Activated naive CD8-positive, alpha-beta T cell treated with anti-CD3 and anti-CD28 coated beads for 36 hours (primary cell): ENCODE data around the gene IL1RL2. TPM values are rescaled to one million over a fixed set of nuclear protein-coding genes. Genes with fewer than 3 reads are reported as not detected.

Source experiments
- DNase-seq: peaks from one replicate; pipeline ENCODE4 v3.0.0; 2021
- H3K27ac Mint-ChIP-seq: one replicate; pipeline ENCODE4 v1.8.0; 2022; ENCODE audit warnings: mild to moderate bottlenecking, moderate library complexity, mixed read lengths
- H3K27me3 Mint-ChIP-seq: one replicate; pipeline ENCODE4 v1.8.0; 2022; ENCODE audit warnings: mild to moderate bottlenecking, mixed read lengths
- H3K36me3 Mint-ChIP-seq: one replicate; pipeline ENCODE4 v1.8.0; 2021; ENCODE audit warnings: mild to moderate bottlenecking, mixed read lengths
- H3K4me1 Mint-ChIP-seq: one replicate; pipeline ENCODE4 v1.8.0; 2021; ENCODE audit warnings: mixed read lengths
- H3K4me3 Mint-ChIP-seq: one replicate; pipeline ENCODE4 v1.8.0; 2022; ENCODE audit warnings: mild to moderate bottlenecking, moderate library complexity, mixed read lengths
- H3K9me3 Mint-ChIP-seq: one replicate; pipeline ENCODE4 v1.8.0; 2022; ENCODE audit warnings: mixed read lengths
- total RNA-seq, 2 experiments: library from RNA; stranded (reverse); gene quantifications; one replicate each; pipeline ENCODE4 v1.2.3, GENCODE V29; 2021

IL1RL2 gene
- total RNA-seq, 2 experiments from 2014 or later: 0.25 TPM; not detected in 1

DNA sequence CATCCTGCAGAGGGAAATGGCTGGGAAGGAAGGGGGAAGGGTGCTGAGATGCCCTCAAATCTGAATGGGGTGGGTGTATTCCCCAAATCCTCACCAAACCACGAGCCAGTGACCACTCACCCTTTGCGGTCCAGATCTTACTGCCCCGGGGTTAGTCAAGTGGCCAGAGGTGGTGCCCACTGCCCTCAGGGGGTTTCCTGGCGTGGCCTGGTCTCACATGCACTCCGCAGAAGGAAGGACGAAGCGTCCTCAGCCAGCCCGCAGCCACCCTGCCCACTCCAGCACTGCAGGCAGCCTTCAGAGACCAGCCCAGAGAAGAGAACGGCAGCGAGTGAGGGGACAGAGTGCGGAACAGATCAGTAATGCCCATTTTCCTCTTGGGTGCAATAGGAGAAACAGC is 50.4 kb downstream of the IL1RL2 start:
- Mint-ChIP-seq H3K27ac (no peak overlapping the region), H3K4me1 (peaks cover 53% of the 10 kb centered on the region), H3K36me3 (peaks cover 5% of the 10 kb centered on the region), H3K27me3 (peaks cover 8% of the 10 kb centered on the region), H3K9me3 (peaks cover 7% of the 10 kb centered on the region), H3K4me3 (no peak overlapping the region)
- no peak for DNase-seq

DNA sequence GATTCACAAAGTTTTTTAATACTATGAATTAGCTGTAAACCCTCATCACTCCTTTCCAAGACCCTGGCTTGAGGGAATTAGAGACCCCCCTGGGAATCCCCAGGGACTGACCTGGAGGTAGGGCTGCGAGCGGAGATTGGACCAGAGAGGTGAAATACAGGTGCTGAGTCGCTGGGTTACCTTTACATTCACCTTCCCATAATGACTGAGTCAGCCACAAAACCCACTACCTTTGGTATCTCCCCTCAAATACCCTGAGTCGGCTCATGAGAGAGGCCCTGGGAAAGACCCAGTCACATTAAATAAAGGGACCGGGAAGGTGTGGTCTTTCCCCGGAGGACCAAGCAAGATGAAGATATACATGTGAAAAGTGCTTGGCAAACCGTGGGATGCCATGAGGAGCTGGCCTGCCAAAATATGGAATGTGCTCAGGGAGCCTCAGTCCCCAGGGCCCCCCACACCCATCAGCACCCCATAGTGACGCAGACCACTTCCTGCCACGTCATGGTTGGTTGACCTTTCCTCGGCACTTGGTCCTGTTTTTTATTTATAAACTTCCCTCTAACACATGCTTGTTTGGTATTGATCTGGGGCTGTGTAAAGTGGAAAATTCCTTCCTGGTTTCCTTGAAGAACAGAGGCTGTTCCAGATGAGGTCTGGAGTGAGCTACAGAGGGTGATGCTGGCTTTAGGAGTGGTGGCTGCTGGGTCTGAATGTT is 51.4 kb downstream of the IL1RL2 start:
- Mint-ChIP-seq H3K9me3 (peaks cover 7% of the 10 kb centered on the region), H3K36me3 (peaks cover 5% of the 10 kb centered on the region), H3K4me1 (peaks cover 53% of the 10 kb centered on the region), H3K27ac (peak overlapping the region; percentile 11), H3K4me3 (no peak overlapping the region), H3K27me3 (peaks cover 8% of the 10 kb centered on the region)
- peak; percentile 35 for DNase-seq

DNA sequence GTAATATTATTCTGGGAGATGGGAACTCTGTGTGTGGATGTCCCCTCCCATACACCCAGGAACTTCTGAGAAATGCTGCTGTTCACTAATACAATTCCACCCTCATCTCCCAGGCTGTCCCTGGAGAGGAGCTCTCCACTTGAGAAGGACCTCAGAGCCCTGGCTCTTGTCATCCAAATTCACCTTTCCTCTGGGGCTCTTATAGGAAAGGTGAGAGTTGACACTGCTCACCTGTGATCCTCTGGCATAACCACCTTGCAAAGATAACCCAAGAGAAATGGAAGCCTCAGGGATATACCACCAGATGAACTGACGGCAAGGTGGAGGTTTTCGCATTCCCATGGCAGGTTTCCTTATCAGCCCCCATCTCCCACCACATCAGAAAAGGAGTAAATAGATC is 52.0 kb downstream of the IL1RL2 start:
- Mint-ChIP-seq H3K4me1 (peaks cover 51% of the 10 kb centered on the region), H3K27me3 (peaks cover 8% of the 10 kb centered on the region)

DNA sequence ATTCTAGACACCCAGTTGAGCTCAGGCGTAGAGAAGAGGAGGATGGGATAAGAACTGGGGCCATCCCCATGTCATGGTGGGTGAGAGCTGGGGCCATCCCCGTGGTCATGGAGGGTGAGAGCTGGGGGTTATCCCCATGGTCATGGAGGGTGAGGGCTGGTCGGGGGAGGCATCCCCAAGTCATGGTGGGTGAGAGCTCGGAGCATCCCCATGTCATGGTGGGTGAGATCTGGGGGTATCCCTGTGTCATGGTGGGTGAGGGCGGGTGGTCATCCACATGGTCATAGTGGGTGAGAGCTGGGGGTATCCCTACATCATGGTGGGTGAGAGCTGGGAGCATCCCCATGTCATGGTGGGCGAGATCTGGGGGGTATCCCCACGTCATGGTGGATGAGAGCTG is 52.5 kb downstream of the IL1RL2 start:
- Mint-ChIP-seq H3K36me3 (peaks cover 5% of the 10 kb centered on the region), H3K27ac (peak overlapping the region; percentile 60), H3K4me3 (no peak overlapping the region), H3K9me3 (peaks cover 5% of the 10 kb centered on the region), H3K4me1 (peaks cover 45% of the 10 kb centered on the region), H3K27me3 (peaks cover 8% of the 10 kb centered on the region)
- no peak for DNase-seq

More for the DNA sequence above, 52.0 kb downstream of the IL1RL2 start:
- Mint-ChIP-seq H3K9me3 (peaks cover 5% of the 10 kb centered on the region), H3K27ac (no peak overlapping the region), H3K36me3 (peaks cover 5% of the 10 kb centered on the region), H3K4me3 (no peak overlapping the region)
- DNase-seq: no peak

DNA sequence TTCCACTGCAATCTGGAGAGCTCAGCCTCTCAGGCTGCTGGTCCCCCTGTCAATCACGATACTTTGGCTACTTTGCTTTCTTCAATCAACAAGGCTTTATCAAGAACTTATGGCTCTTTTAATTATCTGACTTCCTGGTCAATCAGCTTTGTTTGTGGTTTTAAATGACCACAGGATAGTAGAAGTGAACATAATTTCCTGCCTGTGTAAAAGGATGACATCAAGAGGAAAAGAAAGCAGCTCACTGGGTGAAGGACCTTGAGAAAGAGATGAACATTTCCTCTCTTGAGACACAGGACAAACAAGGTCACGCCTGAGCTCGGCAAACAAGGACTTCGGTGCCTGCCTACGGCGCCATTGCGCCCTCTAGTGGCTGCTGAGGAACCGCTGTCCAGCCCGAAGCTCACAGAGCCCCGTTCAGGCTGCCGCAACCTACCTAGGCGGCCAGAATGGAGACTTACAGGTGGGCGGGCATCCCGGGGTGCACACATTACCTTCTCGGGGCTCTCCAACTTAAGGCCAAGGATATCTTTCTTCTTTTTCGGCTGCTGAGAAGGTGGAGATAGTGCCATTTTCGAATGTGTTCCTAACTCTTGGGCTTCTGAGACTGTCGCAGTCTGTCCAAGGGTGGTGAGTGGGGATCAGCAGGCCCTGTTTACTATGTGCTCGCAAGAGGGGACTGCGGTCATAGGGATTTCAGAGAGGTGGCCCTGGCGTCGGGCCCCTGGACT is 54.0 kb downstream of the IL1RL2 start:
- Mint-ChIP-seq H3K4me1 (peaks cover 35% of the 10 kb centered on the region), H3K27me3 (peaks cover 8% of the 10 kb centered on the region), H3K27ac (peak overlapping the region; percentile 74), H3K36me3 (peaks cover 5% of the 10 kb centered on the region), H3K9me3 (peaks cover 5% of the 10 kb centered on the region), H3K4me3 (no peak overlapping the region)
- DNase-seq: peak; percentile 85

DNA sequence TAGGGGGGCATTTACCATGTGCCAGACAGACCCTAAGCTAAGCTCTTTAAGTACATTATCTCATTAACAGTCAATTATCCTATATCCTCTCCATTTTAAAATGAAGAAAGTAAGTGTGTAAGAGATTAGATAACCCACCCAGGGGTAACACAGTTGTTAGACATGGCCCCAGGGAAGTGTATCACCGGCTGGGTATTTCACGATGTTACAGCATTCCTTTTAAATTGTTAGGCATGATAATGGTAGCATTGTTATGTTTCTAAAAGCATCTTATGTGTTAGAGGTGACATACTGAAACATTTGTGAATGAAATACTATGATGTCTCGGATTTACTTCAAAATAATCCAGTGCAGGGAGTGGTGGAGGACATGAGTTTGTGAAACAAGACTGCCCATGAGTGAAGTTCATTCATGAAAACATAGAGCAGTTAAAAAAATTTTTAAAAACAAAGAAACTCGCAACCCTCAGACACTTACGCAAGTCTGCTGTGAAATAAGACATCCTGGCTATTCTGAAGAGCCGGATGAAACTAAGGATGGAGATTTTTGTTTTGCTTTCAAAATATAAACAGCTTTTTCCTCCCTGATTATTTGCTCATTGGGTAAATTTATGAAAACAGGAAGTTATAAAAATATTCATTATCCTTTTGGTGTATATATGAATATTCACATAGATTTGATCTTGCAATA is 54.9 kb downstream of the IL1RL2 start:
- H3K4me1 Mint-ChIP-seq: peaks cover 35% of the 10 kb centered on the region
- H3K27me3 Mint-ChIP-seq: peaks cover 8% of the 10 kb centered on the region
- H3K27ac Mint-ChIP-seq: no peak overlapping the region
- H3K36me3 Mint-ChIP-seq: peaks cover 5% of the 10 kb centered on the region
- H3K9me3 Mint-ChIP-seq: peaks cover 5% of the 10 kb centered on the region
- DNase-seq: no peak
- no peak overlapping the region for H3K4me3 Mint-ChIP-seq

DNA sequence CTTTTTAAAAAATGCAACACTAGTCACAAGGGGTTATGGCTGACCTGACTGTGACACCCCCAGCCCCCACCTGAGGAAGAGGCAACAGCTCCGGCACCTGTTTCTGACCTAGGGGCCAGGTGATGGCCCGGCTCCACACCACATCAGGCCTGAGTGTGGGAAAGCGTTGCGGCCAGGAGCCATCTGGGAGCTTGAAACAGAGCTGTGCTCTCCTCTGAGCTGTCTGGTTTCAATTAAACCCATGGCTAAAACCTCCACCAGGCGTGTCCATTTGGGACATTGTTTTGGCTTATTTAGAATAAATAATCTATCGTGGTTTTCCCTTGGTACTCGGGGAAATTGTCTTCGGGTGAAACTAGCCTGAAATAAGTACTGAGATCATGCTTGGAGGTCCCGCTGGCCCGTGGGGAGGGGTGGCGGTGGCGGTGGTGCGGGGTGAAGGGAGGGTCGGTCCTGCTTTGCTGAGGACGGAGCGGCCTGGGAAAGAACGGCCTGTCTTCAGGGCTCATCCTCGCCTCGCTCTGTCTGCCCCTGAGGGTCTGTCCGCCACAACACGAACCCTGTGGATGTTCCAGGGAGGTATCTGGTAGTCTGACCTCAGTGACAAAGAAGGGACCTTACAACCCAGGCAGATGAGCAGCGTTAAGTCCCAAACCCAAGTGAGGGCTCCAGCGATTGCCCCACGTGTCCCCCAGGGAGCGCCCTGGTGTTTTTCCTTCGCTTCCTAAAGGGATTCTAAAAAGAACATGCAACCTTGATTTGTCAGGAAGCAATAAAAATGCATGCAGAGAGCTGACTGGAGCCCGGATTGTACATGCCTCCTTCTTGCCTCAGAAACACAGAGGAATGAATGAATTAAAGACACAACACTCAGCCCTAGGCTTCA is 58.7 kb downstream of the IL1RL2 start:
- Mint-ChIP-seq H3K4me1 (peaks cover 11% of the 10 kb centered on the region), H3K27ac (no peak overlapping the region), H3K36me3 (no peaks in the 10 kb centered on the region), H3K27me3 (peaks cover 20% of the 10 kb centered on the region), H3K4me3 (no peak overlapping the region), H3K9me3 (no peaks in the 10 kb centered on the region)
- DNase-seq: no peak

DNA sequence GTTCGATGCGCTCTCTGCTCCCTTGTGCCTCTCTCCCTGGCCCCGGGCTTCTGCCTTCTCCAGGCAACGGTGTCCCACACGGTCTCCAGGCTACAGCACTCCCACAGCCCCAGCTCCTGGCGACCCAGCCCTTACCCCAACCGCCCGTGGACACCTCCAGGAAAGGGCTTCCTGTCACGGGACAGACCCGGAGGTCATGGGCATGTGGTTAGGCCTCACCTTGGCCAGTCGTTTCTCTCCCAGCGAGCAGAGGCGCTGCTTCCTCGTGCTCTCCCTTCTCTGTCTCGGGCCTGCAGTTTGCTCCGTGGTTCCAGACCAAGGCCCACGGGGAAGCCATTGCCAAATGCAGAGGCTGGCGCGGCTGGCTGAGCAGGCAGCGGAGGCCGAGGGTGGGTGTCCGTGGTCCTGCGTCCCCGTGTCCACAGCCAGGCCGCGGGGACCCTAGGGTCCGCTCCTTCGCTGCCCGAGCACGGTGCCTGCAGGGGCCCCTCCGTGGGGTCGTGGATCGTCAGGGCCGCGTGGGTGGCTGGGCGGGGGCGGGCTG is 63.5 kb downstream of the IL1RL2 start:
- H3K4me3 Mint-ChIP-seq: no peak overlapping the region

DNA sequence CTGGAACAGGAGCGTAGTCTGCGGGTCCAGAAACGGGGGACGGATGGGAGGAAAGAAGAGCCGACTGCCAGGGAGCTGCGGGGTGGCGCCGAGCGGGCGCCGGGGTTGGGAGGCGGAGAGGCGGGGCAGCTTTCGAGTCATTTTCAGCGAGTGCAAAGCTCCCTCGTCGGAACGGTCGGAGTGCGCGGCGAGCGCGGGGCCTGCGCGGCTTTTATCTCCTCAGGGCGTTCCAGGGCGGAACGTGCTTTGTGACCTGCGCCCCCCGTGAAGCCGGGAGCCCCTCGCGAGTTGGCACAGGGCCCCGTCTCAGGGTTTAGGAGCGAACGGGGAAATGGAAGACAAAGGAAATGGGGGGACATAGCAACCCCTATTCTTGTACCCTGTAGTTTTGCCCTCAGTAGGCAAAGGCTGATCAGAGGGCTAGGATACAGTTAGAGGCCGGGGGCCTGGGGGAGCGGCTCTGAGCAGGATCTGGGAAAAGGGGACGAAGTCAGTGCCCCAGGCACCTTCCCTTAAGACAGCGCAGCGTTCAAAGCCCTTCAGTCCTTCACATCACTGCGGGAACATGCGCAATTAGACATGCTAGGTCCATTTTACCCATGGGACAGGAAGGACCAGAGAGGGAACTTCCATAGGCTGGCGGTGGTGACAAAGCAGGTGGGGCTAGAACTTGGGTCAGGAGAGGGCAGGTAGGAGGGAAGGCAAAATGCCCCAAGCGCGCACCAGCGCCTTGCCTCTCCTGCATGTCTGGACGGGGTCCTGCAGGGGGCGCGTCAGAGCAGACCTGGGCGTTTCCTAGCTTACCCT is 64.4 kb downstream of the IL1RL2 start:
- peak overlapping the region; percentile 74 for H3K4me3 Mint-ChIP-seq
- peaks cover 5% of the 10 kb centered on the region for H3K36me3 Mint-ChIP-seq
- H3K27ac Mint-ChIP-seq: peak overlapping the region; percentile 78
- H3K9me3 Mint-ChIP-seq: peaks cover 6% of the 10 kb centered on the region
- peaks cover 18% of the 10 kb centered on the region for H3K27me3 Mint-ChIP-seq
- H3K4me1 Mint-ChIP-seq: peaks cover 36% of the 10 kb centered on the region
- peak; percentile 68 for DNase-seq

More for the DNA sequence above, 63.5 kb downstream of the IL1RL2 start:
- Mint-ChIP-seq H3K27ac (no peak overlapping the region), H3K36me3 (peaks cover 2% of the 10 kb centered on the region), H3K27me3 (peaks cover 18% of the 10 kb centered on the region), H3K9me3 (peaks cover 5% of the 10 kb centered on the region), H3K4me1 (peaks cover 34% of the 10 kb centered on the region)
- DNase-seq: no peak

DNA sequence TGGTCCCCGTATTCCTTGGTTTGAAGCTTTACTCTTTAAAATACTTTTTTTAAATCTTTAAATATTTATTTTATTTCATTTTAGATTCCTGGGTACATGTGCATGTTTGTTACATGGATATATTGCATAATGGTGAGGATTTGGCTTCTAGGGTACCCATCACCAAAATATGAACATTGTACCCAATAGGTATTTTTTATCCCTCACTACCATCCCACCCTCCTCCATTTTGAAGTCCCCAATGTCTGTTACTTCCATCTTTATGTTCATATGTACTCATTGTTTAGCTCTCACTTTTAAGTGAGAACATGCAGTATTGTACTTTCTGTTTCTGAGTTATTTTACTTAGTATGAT is 65.0 kb downstream of the IL1RL2 start:
- Mint-ChIP-seq H3K4me1 (peaks cover 41% of the 10 kb centered on the region), H3K27me3 (peaks cover 18% of the 10 kb centered on the region), H3K4me3 (no peak overlapping the region), H3K27ac (no peak overlapping the region), H3K36me3 (peaks cover 6% of the 10 kb centered on the region), H3K9me3 (peaks cover 6% of the 10 kb centered on the region)
- DNase-seq: no peak

DNA sequence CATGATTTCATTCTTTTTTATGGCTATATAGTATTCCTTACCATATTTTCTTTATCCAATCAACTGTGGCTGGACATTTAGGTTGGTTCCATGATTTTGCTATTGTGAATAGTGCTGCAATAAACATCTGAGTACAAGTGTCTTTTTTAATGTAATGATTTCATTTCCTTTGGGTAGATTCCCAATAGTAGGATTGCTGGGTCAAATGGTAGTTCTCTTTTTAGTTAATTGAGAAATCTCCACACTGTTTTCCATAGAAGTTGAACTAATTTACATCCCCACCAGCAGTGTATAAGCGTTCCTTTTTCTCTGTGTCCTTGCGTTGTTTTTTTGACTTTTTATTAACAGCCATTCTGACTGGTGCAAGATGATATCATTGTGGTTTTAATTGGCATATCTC is 65.4 kb downstream of the IL1RL2 start:
- peaks cover 18% of the 10 kb centered on the region for H3K27me3 Mint-ChIP-seq
- peak overlapping the region; percentile 84 for H3K27ac Mint-ChIP-seq
- peaks cover 9% of the 10 kb centered on the region for H3K36me3 Mint-ChIP-seq
- H3K4me3 Mint-ChIP-seq: no peak overlapping the region
- H3K4me1 Mint-ChIP-seq: peaks cover 46% of the 10 kb centered on the region
- H3K9me3 Mint-ChIP-seq: peaks cover 6% of the 10 kb centered on the region
- DNase-seq: no peak

DNA sequence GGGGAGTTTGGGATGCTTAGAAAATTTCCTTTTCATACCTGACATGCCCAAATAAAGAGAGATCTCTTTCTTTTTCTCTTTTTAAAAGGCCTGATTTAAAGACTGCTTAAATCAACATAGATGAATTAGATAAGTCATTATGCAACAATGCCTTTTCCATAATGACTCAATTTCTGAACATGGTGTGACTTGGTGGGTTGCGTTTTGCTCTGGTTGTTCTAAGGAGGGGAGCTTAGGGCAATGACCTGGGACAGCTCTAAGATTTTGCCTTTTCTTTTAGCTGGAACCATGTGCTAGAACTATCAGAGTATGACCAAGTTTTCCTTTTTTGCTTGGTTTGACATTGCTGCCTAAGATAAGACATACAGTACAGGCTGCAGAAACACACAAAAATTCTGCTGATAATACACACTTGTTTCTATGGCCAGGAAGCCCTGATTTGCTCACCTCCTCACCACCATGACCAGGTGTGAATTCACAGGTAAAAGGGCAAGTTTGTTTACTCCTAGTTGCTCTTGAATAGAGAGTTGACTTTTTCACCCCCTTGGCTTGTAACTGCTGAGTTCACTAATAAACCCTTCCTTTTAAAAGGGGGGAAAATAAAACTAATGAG is 66.4 kb downstream of the IL1RL2 start:
- H3K9me3 Mint-ChIP-seq: peaks cover 10% of the 10 kb centered on the region
- peaks cover 18% of the 10 kb centered on the region for H3K36me3 Mint-ChIP-seq
- no peak overlapping the region for H3K4me3 Mint-ChIP-seq
- peaks cover 18% of the 10 kb centered on the region for H3K27me3 Mint-ChIP-seq
- peaks cover 56% of the 10 kb centered on the region for H3K4me1 Mint-ChIP-seq
- peak; percentile 32 for DNase-seq
- H3K27ac Mint-ChIP-seq: peak overlapping the region; percentile 84

DNA sequence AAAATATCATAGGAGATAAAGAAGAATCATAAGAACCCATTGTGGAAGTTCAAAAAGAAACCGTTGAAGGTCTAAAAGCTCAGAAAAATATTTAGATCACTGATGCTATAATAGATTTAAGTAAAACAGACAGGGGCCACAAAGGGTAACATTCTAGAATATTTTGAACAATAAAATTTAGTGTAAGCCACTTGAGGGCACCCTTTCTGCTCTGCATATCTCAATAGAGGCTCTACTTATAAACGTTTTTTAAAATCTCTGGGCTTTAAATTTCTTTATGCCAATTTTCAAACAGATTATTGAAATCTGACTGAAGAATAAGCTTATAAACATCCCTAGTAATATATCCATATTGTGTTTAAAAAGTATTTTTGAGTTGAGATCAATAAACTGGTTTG is 66.9 kb downstream of the IL1RL2 start:
- Mint-ChIP-seq H3K27ac (peak overlapping the region; percentile 84), H3K27me3 (peaks cover 18% of the 10 kb centered on the region), H3K4me1 (peaks cover 60% of the 10 kb centered on the region), H3K36me3 (peaks cover 21% of the 10 kb centered on the region), H3K4me3 (no peak overlapping the region), H3K9me3 (peaks cover 13% of the 10 kb centered on the region)
- no peak for DNase-seq
